ENCODE results near the gene PERM1. TPM values are rescaled to one million over a fixed set of nuclear protein-coding genes. Genes with fewer than 3 reads are reported as not detected.
"Not testable (repeated sequence)": the region's sequence is repeated elsewhere in the genome, so short reads cannot be mapped to it uniquely, and the experiment has no call there.

The PERM1 gene
- total RNA-seq, 1 donor from 2014 or later = not detected

- TF ChIP-seq, protein P1, sequence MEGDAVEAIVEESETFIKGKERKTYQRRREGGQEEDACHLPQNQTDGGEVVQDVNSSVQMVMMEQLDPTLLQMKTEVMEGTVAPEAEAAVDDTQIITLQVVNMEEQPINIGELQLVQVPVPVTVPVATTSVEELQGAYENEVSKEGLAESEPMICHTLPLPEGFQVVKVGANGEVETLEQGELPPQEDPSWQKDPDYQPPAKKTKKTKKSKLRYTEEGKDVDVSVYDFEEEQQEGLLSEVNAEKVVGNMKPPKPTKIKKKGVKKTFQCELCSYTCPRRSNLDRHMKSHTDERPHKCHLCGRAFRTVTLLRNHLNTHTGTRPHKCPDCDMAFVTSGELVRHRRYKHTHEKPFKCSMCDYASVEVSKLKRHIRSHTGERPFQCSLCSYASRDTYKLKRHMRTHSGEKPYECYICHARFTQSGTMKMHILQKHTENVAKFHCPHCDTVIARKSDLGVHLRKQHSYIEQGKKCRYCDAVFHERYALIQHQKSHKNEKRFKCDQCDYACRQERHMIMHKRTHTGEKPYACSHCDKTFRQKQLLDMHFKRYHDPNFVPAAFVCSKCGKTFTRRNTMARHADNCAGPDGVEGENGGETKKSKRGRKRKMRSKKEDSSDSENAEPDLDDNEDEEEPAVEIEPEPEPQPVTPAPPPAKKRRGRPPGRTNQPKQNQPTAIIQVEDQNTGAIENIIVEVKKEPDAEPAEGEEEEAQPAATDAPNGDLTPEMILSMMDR (IDR thresholded peaks at IDR 0.05; ENCODE audit: insufficient read depth, low read length, severe bottlenecking) = no peak
- DNase-seq (ENCODE audit: low read depth) (no peak), FAIRE-seq (no peak)
- peaks cover 73% of the 10 kb centered on the region for H3K36me3 ChIP-seq (ENCODE audit: control insufficient read depth, insufficient read depth, low read length)
- H3K4me3 ChIP-seq (ENCODE audit: low read depth, low read length) = no peak overlapping the region
- no peaks in the 10 kb centered on the region for H3K27me3 ChIP-seq (ENCODE audit: control insufficient read depth, insufficient read depth, low read length)
Measured at GRCh38 chr1:951364-951763, 30.5 kb downstream of the PERM1 start.

GRCh38 chr1:950881-951280, 31.0 kb downstream of the PERM1 start:
- DNase-seq (ENCODE audit: low read depth) (no peak), FAIRE-seq (no peak)
- Histone ChIP-seq H3K36me3 (ENCODE audit: control insufficient read depth, insufficient read depth, low read length) (peaks cover 69% of the 10 kb centered on the region), H3K27me3 (ENCODE audit: control insufficient read depth, insufficient read depth, low read length) (no peaks in the 10 kb centered on the region), H3K4me3 (ENCODE audit: low read depth, low read length) (no peak overlapping the region)
- TF ChIP-seq, protein P1 (IDR thresholded peaks at IDR 0.05; ENCODE audit: insufficient read depth, low read length, severe bottlenecking) = no peak

- DNase-seq (ENCODE audit: low read depth) = no peak
- Histone ChIP-seq H3K4me3 (ENCODE audit: low read depth, low read length) (no peak overlapping the region), H3K27me3 (ENCODE audit: control insufficient read depth, insufficient read depth, low read length) (no peaks in the 10 kb centered on the region), H3K36me3 (ENCODE audit: control insufficient read depth, insufficient read depth, low read length) (peaks cover 64% of the 10 kb centered on the region)
- no peak for FAIRE-seq
- TF ChIP-seq, protein P1 (IDR thresholded peaks at IDR 0.05; ENCODE audit: insufficient read depth, low read length, severe bottlenecking) = no peak
Measured at GRCh38 chr1:950268-950667, 31.6 kb downstream of the PERM1 start.

GRCh38 chr1:947958-948357, 33.9 kb downstream of the PERM1 start:
- no peak for FAIRE-seq
- no peaks in the 10 kb centered on the region for H3K27me3 ChIP-seq (ENCODE audit: control insufficient read depth, insufficient read depth, low read length)
- DNase-seq (ENCODE audit: low read depth) = no peak
- TF ChIP-seq, protein P1 (IDR thresholded peaks at IDR 0.05; ENCODE audit: insufficient read depth, low read length, severe bottlenecking) = no peak
- H3K4me3 ChIP-seq (ENCODE audit: low read depth, low read length) = no peak overlapping the region
- H3K36me3 ChIP-seq (ENCODE audit: control insufficient read depth, insufficient read depth, low read length) = peaks cover 49% of the 10 kb centered on the region

DNA sequence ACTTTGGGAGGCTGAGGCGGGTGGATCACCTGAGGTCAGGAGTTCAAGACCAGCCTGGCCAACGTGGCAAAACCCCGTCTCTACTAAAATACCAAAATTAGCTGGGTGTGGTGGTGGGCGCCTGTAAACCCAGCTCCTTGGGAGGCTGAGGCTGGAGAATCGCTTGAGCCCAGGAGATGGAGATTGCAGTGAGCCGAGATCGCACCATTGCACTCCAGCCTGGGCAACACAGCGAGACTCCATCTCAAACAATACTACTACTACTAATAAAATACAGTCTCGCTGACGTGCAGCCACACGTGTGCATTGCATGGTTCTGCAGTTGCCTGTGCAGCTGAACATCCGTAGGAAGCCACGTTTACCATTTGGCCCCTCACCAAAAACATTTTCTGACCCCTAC, 35.1 kb downstream of the PERM1 start:
- H3K36me3 ChIP-seq (ENCODE audit: control insufficient read depth, insufficient read depth, low read length) = peaks cover 40% of the 10 kb centered on the region
- not testable (repeated sequence) for DNase-seq (ENCODE audit: low read depth); H3K27me3 ChIP-seq (ENCODE audit: control insufficient read depth, insufficient read depth, low read length); H3K4me3 ChIP-seq (ENCODE audit: low read depth, low read length); FAIRE-seq

DNA sequence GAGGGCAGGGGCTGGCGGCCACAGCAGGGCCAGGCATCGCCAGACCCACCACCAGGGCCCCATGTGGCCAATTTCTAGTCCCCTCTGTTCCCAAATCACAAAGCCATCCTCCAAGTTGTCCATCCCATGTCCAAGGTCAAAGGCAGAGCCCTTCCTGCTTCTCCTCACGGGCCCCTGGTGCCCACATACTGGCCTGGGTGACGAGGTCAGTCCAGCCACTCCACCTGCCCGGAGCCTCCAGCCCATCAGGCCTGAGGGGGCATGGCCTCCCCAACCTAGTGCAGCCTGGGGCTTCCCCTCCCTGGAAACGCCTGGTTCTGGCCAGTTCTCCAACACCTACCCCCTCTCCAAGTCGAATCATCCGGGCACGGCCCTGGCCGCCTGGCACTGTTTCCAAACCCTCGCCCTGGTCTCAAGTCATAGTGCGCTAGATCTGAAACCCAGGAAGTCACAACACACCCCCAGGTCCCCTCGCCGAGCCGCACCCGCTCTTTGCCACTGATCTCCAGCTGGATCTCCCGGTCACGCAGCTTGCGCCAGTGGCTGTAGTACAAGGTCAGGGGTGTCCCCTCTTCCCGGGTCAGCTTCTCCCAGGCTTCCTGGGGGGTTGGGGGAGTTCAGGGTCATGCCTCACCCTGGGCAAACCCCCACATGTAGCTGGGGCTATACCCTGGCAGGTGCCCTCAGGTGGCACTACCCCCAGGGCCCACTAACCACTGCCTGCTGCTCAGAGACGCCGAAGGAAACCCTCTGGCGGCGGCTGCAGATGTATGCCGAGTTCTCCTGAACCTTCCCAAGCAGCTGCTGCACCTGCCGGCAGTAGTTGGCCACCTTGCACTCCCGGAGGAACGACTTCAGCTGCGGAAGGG, 36.0 kb downstream of the PERM1 start:
- Histone ChIP-seq H3K27me3 (ENCODE audit: control insufficient read depth, insufficient read depth, low read length) (peaks cover 9% of the 10 kb centered on the region), H3K4me3 (ENCODE audit: low read depth, low read length) (no peak overlapping the region), H3K36me3 (ENCODE audit: control insufficient read depth, insufficient read depth, low read length) (peaks cover 33% of the 10 kb centered on the region)
- TF ChIP-seq, protein P1 (IDR thresholded peaks at IDR 0.05; ENCODE audit: insufficient read depth, low read length, severe bottlenecking) = no peak
- DNase-seq (ENCODE audit: low read depth) (no peak), FAIRE-seq (no peak)

All from bronchial epithelial cell (primary cell).